Right ventricle myocardium inferior (tissue), 1 donor: ENCODE data around the gene CXCL8. TPM values are rescaled to one million over a fixed set of nuclear protein-coding genes. Genes with fewer than 3 reads are reported as not detected.

Experiments used
- ATAC-seq: fragments of 200-7000 bp; cut with Tn5 transposase; one replicate; pipeline ENCODE4 v1.9.1; 2020; ENCODE audit warnings: mild to moderate bottlenecking, moderate library complexity
- DNase-seq: peaks from one replicate; pipeline ENCODE4 v3.0.0; 2021; ENCODE audit errors: missing footprints
- intact Hi-C: fragments of 100-400 bp; cut with DNase I; formaldehyde crosslinking; loops from one replicate; pipeline ENCODE4 v1.11.0; 2022
- total RNA-seq: library from RNA; stranded (reverse); fragmentation: NEBNext Ultra II Directional; extraction: Animal tissue kit (Norgen Biotek cat#: 25700); gene quantifications from one replicate; pipeline ENCODE4 v1.2.1, GENCODE V29; 2021
- donor health status: DM: no; HTN: yes; CAD: no; lungs with severe emphysema.

Gene CXCL8
- total RNA-seq, 1 donor from 2014 or later: not detected

DNA sequence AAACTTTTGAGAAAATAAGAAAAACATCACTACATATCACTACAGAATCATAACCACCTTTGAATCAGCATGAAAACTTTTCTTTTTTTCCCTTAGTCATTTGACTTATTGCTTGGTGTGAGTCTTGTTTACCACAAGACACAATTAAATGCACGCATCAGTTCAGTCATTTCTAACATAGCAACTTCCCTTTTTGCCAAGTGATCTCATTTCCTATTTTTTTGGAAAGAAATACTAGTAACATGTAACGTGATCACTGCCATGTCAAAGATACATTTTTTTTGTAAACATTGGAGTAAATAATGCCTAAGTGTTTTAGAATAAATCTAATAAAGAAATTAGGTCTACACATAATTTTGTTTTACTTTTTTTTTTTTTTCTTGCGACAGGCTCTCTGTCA is 5.1 kb upstream of the CXCL8 start:
- intact Hi-C loops: loop anchor here (10.0 kb wide), 1 partner anchor 130 kb away; the partner anchor contains the start of gene CXCL1
- no peak for ATAC-seq

DNA sequence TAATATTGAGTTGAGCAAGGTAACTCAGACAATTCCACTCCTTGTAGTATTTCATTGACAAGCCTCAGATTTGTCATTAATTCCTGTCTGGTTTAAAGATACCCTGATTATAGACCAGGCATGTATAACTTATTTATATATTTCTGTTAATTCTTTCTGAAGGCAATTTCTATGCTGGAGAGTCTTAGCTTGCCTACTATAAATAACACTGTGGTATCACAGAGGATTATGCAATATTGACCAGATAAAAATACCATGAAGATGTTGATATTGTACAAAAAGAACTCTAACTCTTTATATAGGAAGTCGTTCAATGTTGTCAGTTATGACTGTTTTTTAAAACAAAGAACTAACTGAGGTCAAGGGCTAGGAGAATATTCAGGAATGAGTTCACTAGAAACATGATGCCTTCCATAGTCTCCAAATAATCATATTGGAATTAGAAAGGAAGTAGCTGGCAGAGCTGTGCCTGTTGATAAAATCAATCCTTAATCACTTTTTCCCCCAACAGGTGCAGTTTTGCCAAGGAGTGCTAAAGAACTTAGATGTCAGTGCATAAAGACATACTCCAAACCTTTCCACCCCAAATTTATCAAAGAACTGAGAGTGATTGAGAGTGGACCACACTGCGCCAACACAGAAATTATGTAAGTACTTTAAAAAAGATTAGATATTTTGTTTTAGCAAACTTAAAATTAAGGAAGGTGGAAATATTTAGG is 821 bp downstream of the CXCL8 start:
- intact Hi-C loops: no loop called here
- DNase-seq: no peak
- ATAC-seq: no peak

More for the DNA sequence above, 5.1 kb upstream of the CXCL8 start:
- no peak for DNase-seq

DNA sequence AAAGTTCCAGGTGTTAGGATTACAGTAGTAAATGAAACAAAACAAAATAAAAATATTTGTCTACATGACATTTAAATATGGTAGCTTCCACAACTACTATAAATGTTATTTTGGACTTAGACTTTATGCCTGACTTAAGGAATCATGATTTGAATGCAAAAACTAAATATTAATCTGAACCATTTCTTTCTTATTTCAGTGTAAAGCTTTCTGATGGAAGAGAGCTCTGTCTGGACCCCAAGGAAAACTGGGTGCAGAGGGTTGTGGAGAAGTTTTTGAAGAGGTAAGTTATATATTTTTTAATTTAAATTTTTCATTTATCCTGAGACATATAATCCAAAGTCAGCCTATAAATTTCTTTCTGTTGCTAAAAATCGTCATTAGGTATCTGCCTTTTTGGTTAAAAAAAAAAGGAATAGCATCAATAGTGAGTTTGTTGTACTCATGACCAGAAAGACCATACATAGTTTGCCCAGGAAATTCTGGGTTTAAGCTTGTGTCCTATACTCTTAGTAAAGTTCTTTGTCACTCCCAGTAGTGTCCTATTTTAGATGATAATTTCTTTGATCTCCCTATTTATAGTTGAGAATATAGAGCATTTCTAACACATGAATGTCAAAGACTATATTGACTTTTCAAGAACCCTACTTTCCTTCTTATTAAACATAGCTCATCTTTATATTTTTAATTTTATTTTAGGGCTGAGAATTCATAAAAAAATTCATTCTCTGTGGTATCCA is 1.6 kb downstream of the CXCL8 start:
- no peak for DNase-seq
- intact Hi-C loops: no loop called here
- no peak for ATAC-seq

DNA sequence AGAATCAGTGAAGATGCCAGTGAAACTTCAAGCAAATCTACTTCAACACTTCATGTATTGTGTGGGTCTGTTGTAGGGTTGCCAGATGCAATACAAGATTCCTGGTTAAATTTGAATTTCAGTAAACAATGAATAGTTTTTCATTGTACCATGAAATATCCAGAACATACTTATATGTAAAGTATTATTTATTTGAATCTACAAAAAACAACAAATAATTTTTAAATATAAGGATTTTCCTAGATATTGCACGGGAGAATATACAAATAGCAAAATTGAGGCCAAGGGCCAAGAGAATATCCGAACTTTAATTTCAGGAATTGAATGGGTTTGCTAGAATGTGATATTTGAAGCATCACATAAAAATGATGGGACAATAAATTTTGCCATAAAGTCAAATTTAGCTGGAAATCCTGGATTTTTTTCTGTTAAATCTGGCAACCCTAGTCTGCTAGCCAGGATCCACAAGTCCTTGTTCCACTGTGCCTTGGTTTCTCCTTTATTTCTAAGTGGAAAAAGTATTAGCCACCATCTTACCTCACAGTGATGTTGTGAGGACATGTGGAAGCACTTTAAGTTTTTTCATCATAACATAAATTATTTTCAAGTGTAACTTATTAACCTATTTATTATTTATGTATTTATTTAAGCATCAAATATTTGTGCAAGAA is 2.3 kb downstream of the CXCL8 start:
- no peak for ATAC-seq

DNA sequence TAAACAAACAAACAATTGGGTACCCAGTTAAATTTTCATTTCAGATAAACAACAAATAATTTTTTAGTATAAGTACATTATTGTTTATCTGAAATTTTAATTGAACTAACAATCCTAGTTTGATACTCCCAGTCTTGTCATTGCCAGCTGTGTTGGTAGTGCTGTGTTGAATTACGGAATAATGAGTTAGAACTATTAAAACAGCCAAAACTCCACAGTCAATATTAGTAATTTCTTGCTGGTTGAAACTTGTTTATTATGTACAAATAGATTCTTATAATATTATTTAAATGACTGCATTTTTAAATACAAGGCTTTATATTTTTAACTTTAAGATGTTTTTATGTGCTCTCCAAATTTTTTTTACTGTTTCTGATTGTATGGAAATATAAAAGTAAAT is 2.9 kb downstream of the CXCL8 start:
- ATAC-seq (no peak), DNase-seq (no peak)
- intact Hi-C loops: no loop called here

More for the DNA sequence above, 2.3 kb downstream of the CXCL8 start:
- no peak for DNase-seq
- intact Hi-C loops: no loop called here

DNA sequence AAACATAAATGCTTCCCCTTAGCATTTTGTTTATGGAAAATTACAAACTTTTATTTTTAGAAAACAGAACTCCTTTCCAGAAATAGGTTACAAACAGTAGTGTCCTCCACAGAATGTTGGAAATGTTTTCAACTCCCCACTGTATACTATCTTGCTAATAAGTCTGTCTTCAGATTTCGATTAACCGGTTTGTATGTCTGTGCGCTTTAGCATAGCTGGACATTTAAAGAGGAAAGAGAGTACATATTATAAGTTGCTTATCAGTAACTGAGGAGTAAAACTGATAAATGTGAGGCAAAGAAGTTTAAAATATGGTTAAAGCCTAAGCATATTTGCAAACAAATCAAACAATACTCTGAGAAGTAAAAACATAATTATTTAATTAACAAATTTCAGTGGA is 3.4 kb downstream of the CXCL8 start:
- intact Hi-C loops: no loop called here
- ATAC-seq (no peak), DNase-seq (no peak)

DNA sequence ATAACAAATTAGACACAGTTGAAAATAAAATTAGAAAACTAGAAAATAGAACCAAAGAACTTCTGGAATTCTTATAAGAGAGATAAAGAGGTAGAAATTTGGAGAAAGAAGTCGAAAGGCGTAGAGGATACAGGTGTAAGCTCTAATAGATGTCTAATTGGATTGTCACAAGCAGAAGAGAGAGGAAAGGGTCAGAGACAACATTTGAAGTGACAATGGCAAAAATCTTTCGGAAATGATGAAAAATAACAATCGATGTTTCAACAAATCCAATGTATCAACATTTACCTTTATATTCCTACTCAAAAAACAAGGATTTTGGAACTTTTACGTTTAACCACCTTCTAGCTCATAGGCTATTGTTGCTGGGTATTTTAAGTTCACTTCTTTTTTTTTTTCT is 3.8 kb downstream of the CXCL8 start:
- DNase-seq (no peak), ATAC-seq (no peak)
- intact Hi-C loops: no loop called here

DNA sequence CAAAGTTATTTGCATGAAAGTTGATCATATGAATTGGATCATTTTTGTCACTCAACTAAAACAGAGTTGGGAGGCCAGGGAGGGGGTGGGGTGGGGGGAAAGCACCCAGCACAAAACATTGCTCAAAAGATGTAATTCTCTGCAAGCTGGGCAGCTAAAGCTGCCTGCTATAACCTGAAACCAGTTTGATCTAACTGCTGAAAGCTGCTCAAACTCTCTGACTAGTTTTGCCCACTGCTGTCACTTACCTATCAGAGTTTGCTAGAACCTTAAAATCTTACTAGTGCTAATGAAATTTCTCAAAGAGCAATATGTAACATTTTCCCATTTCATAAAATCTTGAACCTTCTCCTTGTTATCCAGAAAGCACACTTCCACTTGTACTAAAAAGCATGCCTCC is 10.4 kb downstream of the CXCL8 start:
- DNase-seq: no peak
- intact Hi-C loops: no loop called here
- ATAC-seq: no peak

DNA sequence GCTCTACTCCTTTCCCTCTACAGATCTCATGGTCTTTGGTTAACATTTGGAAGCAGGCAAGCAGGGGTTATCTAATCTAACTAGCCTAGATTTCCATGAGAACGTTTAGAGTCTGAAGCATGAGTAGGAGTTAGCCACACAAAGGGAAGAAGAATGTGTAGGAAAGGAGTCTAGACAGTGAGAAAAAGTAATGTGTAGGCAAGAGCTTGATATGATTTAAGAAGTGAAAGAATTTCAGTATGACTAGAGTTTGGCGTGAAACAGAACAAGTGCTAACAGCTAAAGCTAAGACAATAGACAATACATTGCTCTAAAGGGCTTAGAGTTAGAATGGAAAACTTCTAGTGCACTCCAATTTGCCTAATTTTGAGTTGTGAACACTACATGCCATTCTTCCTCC is 10.8 kb downstream of the CXCL8 start:
- intact Hi-C loops: no loop called here
- DNase-seq: no peak
- no peak for ATAC-seq

DNA sequence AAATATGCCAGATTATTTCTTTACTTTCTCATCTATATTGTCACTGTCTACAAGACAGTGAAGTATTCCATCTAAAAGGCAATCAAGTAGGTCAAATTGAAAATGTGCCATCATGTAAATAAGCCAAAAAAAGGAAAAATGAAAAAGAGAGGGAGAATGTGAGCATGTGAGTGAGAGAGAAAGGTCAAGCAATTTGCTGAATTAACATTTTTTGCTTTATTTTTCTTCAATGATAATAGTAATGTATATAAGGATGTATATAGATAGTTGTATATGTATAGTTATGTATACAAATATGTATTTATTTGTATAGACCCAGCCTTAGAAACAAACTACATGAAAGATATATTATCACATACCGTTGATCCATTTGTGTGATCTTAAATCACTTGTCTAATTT is 11.5 kb downstream of the CXCL8 start:
- intact Hi-C loops: no loop called here
- ATAC-seq: no peak
- no peak for DNase-seq

DNA sequence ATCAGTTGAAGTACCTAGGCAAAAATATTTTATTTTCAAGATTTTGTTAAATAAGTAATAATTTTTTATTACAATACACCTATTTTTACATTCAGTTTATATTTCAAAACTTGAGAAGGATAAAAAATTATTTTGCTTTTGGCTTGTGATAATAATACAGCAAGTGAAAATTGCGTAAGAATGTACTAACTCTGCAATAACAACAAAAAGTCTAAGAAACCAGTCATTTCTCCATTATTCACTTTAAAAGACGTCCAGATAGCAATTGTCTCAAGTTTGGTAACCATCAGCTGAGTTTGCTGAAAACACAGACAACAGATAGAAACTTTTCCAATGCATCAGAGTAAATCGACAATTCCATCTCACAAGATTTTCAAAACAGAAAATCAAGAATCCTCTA is 12.1 kb downstream of the CXCL8 start:
- intact Hi-C loops: no loop called here
- DNase-seq (no peak), ATAC-seq (no peak)

DNA sequence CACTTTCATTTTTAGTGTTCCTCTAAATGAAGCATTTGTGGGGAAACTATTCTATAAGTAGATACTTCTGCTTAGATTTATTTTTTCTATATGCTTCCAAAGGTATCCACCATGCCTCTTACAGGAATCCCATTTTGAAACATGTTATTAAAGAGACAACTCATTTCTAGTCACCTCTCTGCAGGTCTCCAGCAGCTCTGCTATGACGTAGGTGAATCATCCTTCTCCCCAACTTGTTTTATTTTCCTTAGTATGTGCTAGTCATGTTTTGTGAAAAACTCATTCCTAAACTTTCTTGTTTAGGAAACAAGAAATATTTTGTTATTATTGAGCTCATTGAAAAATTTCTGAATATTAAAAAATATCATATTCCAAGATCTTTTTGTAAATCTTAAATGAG is 12.8 kb downstream of the CXCL8 start:
- DNase-seq (no peak), ATAC-seq (no peak)
- intact Hi-C loops: no loop called here

DNA sequence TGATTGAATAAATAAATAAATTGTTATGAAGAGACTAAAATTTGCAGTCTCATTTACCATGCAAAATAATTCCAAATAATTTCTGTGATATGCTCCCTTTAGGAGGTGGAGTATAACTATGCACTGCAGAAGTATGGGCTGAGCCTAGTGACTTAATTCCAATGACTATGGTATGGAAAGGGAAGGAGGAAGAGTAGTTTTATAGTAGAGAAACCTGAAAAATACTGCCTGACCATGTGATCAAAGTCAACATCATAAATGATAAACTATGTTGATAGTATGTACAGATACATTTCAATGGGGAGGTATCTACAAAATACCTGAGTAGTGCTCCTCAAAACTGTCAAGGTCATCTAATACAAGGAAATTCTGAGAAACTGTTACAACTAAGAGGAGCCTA is 14.6 kb downstream of the CXCL8 start:
- intact Hi-C loops: no loop called here
- ATAC-seq: no peak

DNA sequence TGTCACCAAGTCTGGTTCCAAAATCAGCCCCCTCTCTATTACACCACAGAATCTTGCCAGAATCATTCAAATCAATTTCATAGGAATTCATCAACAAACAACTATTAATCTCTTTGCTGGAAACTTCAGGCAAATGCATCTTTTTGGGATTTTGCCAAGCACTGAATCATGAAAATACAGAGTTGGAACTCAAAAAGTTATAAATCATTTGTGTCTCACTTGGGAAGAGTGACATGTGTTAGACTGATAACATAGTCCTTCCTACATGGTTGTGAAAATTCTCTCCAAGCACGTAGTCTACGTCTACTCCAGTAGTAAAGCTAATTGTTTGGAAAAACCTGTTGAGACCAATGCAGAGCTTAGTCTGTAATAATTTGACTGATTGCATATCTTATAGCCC is 19.0 kb downstream of the CXCL8 start:
- no peak for ATAC-seq
- DNase-seq: no peak
- intact Hi-C loops: no loop called here

More for the DNA sequence above, 14.6 kb downstream of the CXCL8 start:
- DNase-seq: no peak

DNA sequence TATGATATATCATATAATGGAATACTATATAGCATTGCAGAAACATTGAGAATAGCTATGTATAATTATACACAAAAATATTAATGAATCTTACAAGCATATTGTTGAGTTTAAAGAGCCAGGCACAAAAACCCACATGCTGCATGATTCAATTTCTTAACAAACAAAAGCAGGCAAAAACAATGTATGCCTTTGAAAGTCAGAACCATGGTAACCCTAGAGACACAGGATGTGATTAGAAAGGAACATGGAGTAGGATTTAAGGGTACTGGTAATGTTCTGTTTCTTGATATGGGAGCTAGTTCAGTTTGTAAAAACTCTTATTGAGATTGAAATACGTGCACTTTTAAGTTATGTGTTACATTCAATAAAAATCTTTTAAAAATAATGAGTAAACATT is 21.5 kb downstream of the CXCL8 start:
- intact Hi-C loops: no loop called here
- DNase-seq (no peak), ATAC-seq (no peak)

DNA sequence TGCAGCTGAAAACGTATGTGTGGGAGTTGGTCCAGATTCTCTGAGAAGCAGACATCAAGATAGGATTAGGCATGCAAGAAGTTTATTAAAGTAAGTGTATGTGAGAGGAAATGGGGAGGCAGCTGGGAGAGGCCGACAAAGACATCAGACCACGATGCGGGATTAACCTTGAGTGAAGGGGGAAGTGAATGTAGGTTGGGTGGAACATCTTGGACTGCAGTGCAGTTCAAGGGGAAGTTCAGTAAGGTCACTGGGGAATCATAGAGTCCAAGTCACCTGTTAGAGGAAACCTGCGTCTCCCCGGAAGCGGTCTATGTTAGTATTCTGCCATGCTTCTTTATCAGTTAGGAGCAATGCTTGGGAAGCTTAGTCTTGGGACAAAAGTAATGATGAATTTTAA is 22.0 kb downstream of the CXCL8 start:
- intact Hi-C loops: no loop called here

DNA sequence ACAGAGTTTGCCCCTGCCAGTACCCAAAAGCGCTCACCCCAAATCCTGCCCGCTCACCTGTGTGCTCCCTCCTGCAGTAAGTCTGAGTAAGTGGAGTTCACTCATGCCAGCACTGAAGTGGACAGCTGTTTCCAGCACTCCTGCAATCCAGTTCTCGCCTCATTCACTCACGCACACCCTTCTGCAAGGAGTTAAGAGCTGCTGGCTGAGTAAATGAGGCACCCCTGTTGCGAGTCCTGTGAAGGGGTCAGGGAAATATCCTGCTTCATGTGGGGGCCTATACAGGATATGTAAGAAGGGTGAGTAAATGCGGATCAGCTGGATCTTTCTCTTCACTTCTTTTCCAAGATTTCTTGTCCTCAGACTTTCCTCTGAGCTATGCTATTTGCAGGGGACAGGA is 23.5 kb downstream of the CXCL8 start:
- intact Hi-C loops: no loop called here
- no peak for ATAC-seq
- DNase-seq: no peak

More for the DNA sequence above, 22.0 kb downstream of the CXCL8 start:
- DNase-seq (no peak), ATAC-seq (no peak)

DNA sequence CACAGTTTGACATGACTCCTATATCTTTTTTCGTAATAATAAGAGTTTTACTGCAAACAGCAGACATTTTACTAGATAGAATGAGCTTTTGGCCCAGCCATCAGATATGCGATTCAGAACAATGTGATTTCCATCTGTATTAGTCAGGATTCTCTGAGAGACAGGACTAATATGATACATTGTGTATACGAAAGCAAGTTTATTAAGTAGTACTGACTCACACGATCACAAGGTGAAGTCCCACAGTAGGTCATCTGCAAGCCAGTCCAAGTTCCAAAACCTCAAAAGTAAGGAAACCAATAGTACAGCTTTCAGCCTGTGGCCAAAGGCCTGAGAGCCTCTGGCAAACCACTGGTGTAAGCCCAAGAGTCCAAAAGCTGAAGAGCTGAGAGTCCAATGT is 24.1 kb downstream of the CXCL8 start:
- intact Hi-C loops: no loop called here
- DNase-seq (no peak), ATAC-seq (no peak)

DNA sequence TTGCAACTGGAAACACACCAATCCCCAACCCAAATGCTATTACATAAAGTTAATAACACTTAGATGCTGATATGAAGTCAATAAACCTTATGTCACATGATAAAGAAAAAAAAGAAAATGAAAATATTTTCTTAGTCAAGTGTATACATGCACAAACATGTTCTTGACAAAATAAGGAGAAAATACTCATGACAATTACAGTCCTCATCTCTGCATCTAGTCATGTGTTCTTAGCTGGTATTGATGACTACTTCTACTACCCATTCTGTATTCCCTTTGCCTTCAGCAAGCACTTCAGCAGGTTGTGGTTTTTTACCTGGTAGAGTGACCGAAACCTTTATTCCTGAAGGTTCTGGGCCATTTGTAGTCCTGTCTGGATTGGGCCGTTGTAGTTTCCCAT is 24.9 kb downstream of the CXCL8 start:
- intact Hi-C loops: loop anchor here (5.0 kb wide), 1 partner anchor 33 kb away; no protein-coding TSS in a partner anchor

DNA sequence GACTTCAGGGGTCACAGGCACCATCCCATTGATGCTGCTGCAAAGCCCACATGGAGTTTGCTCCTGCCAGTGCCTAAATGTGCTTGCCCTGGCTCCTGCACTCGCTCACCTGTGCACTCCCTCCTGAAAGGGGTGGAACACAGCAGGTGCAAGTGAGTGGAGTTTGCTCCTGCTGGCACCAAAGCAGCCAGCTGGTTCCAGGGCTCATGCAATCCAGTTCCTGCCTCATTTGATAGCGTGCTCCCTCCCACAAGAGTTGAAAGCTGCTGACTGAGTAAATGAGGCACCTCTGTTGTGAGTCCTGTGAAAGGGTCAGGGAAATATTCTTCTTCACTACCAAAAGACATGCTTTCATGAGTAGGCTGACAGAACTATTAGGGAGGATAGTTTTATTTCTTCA is 30.5 kb downstream of the CXCL8 start:
- no peak for DNase-seq
- intact Hi-C loops: no loop called here
- no peak for ATAC-seq

More for the DNA sequence above, 24.9 kb downstream of the CXCL8 start:
- ATAC-seq: no peak
- no peak for DNase-seq
